ENCODE data around the gene MUSK.

MUSK gene

DNA sequence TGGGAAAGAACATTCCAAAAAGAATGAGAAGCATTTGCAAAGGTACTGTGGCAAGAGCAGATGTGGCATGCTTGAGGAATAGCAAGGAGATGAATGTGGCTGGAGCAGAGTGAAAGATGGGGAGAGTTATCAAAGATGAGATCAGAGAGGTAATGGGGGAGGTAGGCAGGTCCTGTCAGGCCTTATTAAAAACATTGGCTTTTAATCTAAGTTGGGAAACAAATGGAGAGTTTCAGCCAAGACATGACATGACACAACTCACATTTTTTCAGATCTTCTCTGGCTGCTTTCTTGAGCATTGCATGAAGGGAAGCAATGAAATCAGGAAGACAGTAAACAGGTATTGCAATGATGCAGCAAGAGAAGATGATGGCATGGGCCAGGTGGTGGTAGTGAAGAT, 120.3 kb downstream of the MUSK start:
- ATAC-seq (ENCODE audit: insufficient read depth, low read depth) (no peak), DNase-seq (no peak)
- Histone ChIP-seq H4K20me1 (ENCODE audit: insufficient read depth, low read length) (no peaks in the 10 kb centered on the region), H3K9me3 (ENCODE audit: insufficient read depth, low read length, severe bottlenecking) (no peaks in the 10 kb centered on the region), H3K79me2 (ENCODE audit: insufficient read depth, low read length) (no peaks in the 10 kb centered on the region), H3K36me3 (ENCODE audit: insufficient read depth, low read length) (no peaks in the 10 kb centered on the region), H3K4me3 (ENCODE audit: low read depth in 1 of 2, low read length in 2 of 2) (no peak overlapping the region), H3K4me2 (ENCODE audit: insufficient read depth, low read length) (no peak overlapping the region), H3K27me3 (ENCODE audit: insufficient read depth, low read length, poor library complexity) (no peaks in the 10 kb centered on the region), H3K27ac (ENCODE audit: low read length) (no peak overlapping the region), H3K4me1 (ENCODE audit: insufficient read depth, low read length) (no peaks in the 10 kb centered on the region), H2AFZ (ENCODE audit: low read depth, low read length) (no peak overlapping the region), H3K9ac (ENCODE audit: low read depth, low read length) (no peak overlapping the region)
- TF ChIP-seq, protein P1, sequence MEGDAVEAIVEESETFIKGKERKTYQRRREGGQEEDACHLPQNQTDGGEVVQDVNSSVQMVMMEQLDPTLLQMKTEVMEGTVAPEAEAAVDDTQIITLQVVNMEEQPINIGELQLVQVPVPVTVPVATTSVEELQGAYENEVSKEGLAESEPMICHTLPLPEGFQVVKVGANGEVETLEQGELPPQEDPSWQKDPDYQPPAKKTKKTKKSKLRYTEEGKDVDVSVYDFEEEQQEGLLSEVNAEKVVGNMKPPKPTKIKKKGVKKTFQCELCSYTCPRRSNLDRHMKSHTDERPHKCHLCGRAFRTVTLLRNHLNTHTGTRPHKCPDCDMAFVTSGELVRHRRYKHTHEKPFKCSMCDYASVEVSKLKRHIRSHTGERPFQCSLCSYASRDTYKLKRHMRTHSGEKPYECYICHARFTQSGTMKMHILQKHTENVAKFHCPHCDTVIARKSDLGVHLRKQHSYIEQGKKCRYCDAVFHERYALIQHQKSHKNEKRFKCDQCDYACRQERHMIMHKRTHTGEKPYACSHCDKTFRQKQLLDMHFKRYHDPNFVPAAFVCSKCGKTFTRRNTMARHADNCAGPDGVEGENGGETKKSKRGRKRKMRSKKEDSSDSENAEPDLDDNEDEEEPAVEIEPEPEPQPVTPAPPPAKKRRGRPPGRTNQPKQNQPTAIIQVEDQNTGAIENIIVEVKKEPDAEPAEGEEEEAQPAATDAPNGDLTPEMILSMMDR (IDR thresholded peaks at IDR 0.05; ENCODE audit: borderline replicate concordance, extremely low read depth, low read length, poor library complexity, severe bottlenecking): no peak
- TF ChIP-seq EZH2 (IDR thresholded peaks at IDR 0.05; ENCODE audit: borderline replicate concordance, low read depth, low read length, severe bottlenecking): no peak

DNA sequence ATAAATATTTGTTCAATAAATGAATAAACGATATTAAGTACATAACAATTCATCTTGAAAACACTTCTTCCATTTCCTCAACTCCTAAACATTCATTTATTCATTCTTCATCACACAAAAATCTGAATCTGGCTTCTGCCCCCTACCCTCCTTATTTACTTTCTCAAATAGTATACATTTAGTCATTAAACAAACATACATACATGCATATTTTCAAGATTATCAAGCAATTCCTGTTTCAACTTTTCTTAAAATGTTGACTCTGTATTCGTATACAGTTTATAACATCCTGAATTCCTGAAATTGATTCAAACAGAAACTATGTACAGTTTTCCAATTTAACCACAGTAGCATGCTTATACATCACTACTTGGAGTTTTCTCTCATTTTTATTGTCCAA, 129.0 kb downstream of the MUSK start:
- TF ChIP-seq, protein P1 (IDR thresholded peaks at IDR 0.05; ENCODE audit: borderline replicate concordance, extremely low read depth, low read length, poor library complexity, severe bottlenecking): no peak
- no peak for TF ChIP-seq EZH2 (IDR thresholded peaks at IDR 0.05; ENCODE audit: borderline replicate concordance, low read depth, low read length, severe bottlenecking)
- Histone ChIP-seq H3K79me2 (ENCODE audit: insufficient read depth, low read length) (no peaks in the 10 kb centered on the region), H4K20me1 (ENCODE audit: insufficient read depth, low read length) (no peaks in the 10 kb centered on the region), H3K27ac (ENCODE audit: low read length) (no peak overlapping the region), H2AFZ (ENCODE audit: low read depth, low read length) (no peak overlapping the region), H3K9me3 (ENCODE audit: insufficient read depth, low read length, severe bottlenecking) (no peaks in the 10 kb centered on the region), H3K4me2 (ENCODE audit: insufficient read depth, low read length) (no peak overlapping the region), H3K9ac (ENCODE audit: low read depth, low read length) (no peak overlapping the region), H3K36me3 (ENCODE audit: insufficient read depth, low read length) (no peaks in the 10 kb centered on the region), H3K27me3 (ENCODE audit: insufficient read depth, low read length, poor library complexity) (no peaks in the 10 kb centered on the region), H3K4me3 (ENCODE audit: low read depth in 1 of 2, low read length in 2 of 2) (no peak overlapping the region), H3K4me1 (ENCODE audit: insufficient read depth, low read length) (no peaks in the 10 kb centered on the region)
- ATAC-seq (ENCODE audit: insufficient read depth, low read depth) (no peak), DNase-seq (no peak)

DNA sequence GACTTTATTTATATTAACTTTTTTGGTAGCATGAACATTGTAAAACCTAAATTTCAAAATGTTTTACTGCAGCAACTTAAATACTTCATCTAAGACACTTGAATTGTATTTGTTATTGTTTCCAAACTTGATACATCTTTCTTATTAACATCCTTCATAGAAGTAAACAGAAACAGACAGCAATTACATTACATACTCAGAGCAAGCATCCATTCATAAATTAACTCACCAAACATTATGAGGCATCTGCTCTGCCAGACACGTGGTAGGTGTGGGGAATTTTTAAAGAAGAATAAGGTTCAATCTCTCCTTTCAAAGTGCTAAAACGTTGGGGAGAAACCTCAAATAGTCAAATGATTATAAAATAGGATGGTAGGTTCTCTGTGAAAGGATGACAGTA, 130.8 kb downstream of the MUSK start:
- Histone ChIP-seq H3K9ac (ENCODE audit: low read depth, low read length) (no peak overlapping the region), H2AFZ (ENCODE audit: low read depth, low read length) (no peak overlapping the region), H3K4me1 (ENCODE audit: insufficient read depth, low read length) (no peaks in the 10 kb centered on the region), H3K79me2 (ENCODE audit: insufficient read depth, low read length) (no peaks in the 10 kb centered on the region), H3K4me3 (ENCODE audit: low read depth in 1 of 2, low read length in 2 of 2) (no peak overlapping the region), H3K36me3 (ENCODE audit: insufficient read depth, low read length) (no peaks in the 10 kb centered on the region), H4K20me1 (ENCODE audit: insufficient read depth, low read length) (no peaks in the 10 kb centered on the region), H3K27me3 (ENCODE audit: insufficient read depth, low read length, poor library complexity) (no peaks in the 10 kb centered on the region), H3K4me2 (ENCODE audit: insufficient read depth, low read length) (no peak overlapping the region), H3K27ac (ENCODE audit: low read length) (no peak overlapping the region), H3K9me3 (ENCODE audit: insufficient read depth, low read length, severe bottlenecking) (no peaks in the 10 kb centered on the region)
- ATAC-seq (ENCODE audit: insufficient read depth, low read depth) (no peak), DNase-seq (no peak)
- TF ChIP-seq, protein P1 (IDR thresholded peaks at IDR 0.05; ENCODE audit: borderline replicate concordance, extremely low read depth, low read length, poor library complexity, severe bottlenecking): no peak
- TF ChIP-seq EZH2 (IDR thresholded peaks at IDR 0.05; ENCODE audit: borderline replicate concordance, low read depth, low read length, severe bottlenecking): no peak

DNA sequence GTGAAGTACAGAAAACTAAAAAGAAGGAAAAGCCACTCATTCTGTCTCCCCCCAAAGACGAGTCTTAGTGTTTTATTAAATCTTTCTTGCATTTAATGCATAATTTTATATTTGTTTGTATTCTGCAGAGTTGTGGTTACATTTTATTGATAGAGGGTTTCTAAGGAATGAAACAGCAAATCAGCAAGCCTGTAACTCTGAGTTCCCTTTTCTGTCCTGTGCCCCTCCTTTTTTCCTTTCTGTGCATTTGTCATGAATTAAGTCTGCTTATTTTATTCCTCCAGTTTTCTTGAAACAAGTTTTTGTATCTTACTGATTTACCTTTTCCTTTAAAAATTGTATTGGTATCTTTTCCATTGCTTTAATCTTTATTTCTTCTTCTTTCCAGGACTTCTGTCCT, 132.8 kb downstream of the MUSK start:
- H3K27me3 ChIP-seq (ENCODE audit: insufficient read depth, low read length, poor library complexity): no peaks in the 10 kb centered on the region
- H4K20me1 ChIP-seq (ENCODE audit: insufficient read depth, low read length): no peaks in the 10 kb centered on the region
- H3K4me2 ChIP-seq (ENCODE audit: insufficient read depth, low read length): no peak overlapping the region
- no peak overlapping the region for H3K9ac ChIP-seq (ENCODE audit: low read depth, low read length)
- ATAC-seq (ENCODE audit: insufficient read depth, low read depth) (no peak), DNase-seq (no peak)
- no peaks in the 10 kb centered on the region for H3K79me2 ChIP-seq (ENCODE audit: insufficient read depth, low read length)
- H3K9me3 ChIP-seq (ENCODE audit: insufficient read depth, low read length, severe bottlenecking): no peaks in the 10 kb centered on the region
- no peak overlapping the region for H3K4me3 ChIP-seq (ENCODE audit: low read depth in 1 of 2, low read length in 2 of 2)
- no peaks in the 10 kb centered on the region for H3K36me3 ChIP-seq (ENCODE audit: insufficient read depth, low read length)
- no peak overlapping the region for H2AFZ ChIP-seq (ENCODE audit: low read depth, low read length)
- no peak for TF ChIP-seq EZH2 (IDR thresholded peaks at IDR 0.05; ENCODE audit: borderline replicate concordance, low read depth, low read length, severe bottlenecking)
- TF ChIP-seq, protein P1 (IDR thresholded peaks at IDR 0.05; ENCODE audit: borderline replicate concordance, extremely low read depth, low read length, poor library complexity, severe bottlenecking): no peak
- H3K27ac ChIP-seq (ENCODE audit: low read length): no peak overlapping the region
- no peaks in the 10 kb centered on the region for H3K4me1 ChIP-seq (ENCODE audit: insufficient read depth, low read length)
